Lower lobe of right lung (tissue), 2 donors: ENCODE results near the gene PINLYP. TPM values are rescaled to one million over a fixed set of nuclear protein-coding genes. Genes with fewer than 3 reads are reported as not detected.
A peak's percentile ranks its signal among the peaks of the same experiment; 100 is the strongest.

ENCODE experiments used
- ATAC-seq, 2 donors: fragments of 200-7000 bp; cut with Tn5 transposase; one replicate each; pipeline ENCODE4 v1.9.1; 2020 to 2022; ENCODE audit warnings: mild to moderate bottlenecking in 2 of 2, moderate library complexity in 2 of 2
- DNase-seq: peaks from one replicate; pipeline ENCODE4 v3.0.0-alpha.2; 2020
- H3K27ac ChIP-seq: fragments of 200-600 bp; one replicate; pipeline ENCODE4 v1.8.0; 2022
- H3K27me3 ChIP-seq: fragments of 200-600 bp; one replicate; pipeline ENCODE4 v1.8.0; 2022; ENCODE audit warnings: low read depth
- H3K36me3 ChIP-seq: fragments of 200-600 bp; one replicate; pipeline ENCODE4 v1.8.0; 2022; ENCODE audit warnings: mild to moderate bottlenecking
- H3K4me1 ChIP-seq: fragments of 200-600 bp; one replicate; pipeline ENCODE4 v1.8.0; 2022
- H3K4me3 ChIP-seq: fragments of 200-600 bp; one replicate; pipeline ENCODE4 v1.8.0; 2022; ENCODE audit warnings: mild to moderate bottlenecking
- H3K9me3 ChIP-seq: fragments of 200-600 bp; one replicate; pipeline ENCODE4 v1.8.0; 2022
- CTCF ChIP-seq: fragments of 200-600 bp; IDR thresholded peaks from one replicate; pipeline ENCODE4 v1.8.0; 2022; ENCODE audit warnings: antibody characterized with exemption, mild to moderate bottlenecking
- intact Hi-C: fragments of 100-400 bp; cut with DNase I; formaldehyde crosslinking; loops from one replicate; pipeline ENCODE4 v1.11.0; 2022
- total RNA-seq: library from RNA; stranded (reverse); fragmentation: NEBNext Ultra II Directional; extraction: Animal tissue kit (Norgen Biotek cat#: 25700); gene quantifications from one replicate; pipeline ENCODE4 v1.2.1, GENCODE V29; 2021
- donor health status: DM: no; HTN: yes; CAD: no; lungs with severe emphysema.

The PINLYP gene
- total RNA-seq, 1 donor from 2014 or later, result 5.8 TPM

- Histone ChIP-seq H3K4me1 (peaks cover 18% of the 10 kb centered on the region), H3K4me3 (no peak overlapping the region), H3K9me3 (no peaks in the 10 kb centered on the region), H3K27me3 (no peaks in the 10 kb centered on the region), H3K36me3 (peaks cover 18% of the 10 kb centered on the region), H3K27ac (no peak overlapping the region)
- DNase-seq (no peak), ATAC-seq (no peak)
- intact Hi-C loops, result no loop called here
- TF ChIP-seq CTCF, result no peak
Measured at GRCh38 chr19:43616306-43616705, 40.7 kb downstream of the PINLYP start.

GRCh38 chr19:43616954-43617353, 41.4 kb downstream of the PINLYP start:
- intact Hi-C loops, result no loop called here
- Histone ChIP-seq H3K4me3 (no peak overlapping the region), H3K27me3 (no peaks in the 10 kb centered on the region), H3K9me3 (no peaks in the 10 kb centered on the region), H3K4me1 (peaks cover 18% of the 10 kb centered on the region), H3K36me3 (peaks cover 14% of the 10 kb centered on the region), H3K27ac (no peak overlapping the region)
- TF ChIP-seq CTCF, result no peak
- ATAC-seq, result no peak
- no peak for DNase-seq

GRCh38 chr19:43618921-43619261, 43.3 kb downstream of the PINLYP start:
- Histone ChIP-seq H3K4me3 (peak overlapping the region; percentile 97), H3K4me1 (peaks cover 18% of the 10 kb centered on the region), H3K27ac (peak overlapping the region; percentile 97), H3K36me3 (no peaks in the 10 kb centered on the region), H3K27me3 (no peaks in the 10 kb centered on the region), H3K9me3 (no peaks in the 10 kb centered on the region)
- intact Hi-C loops, result no loop called here
- DNase-seq (no peak), ATAC-seq (peak; percentile 40 to 67)
- TF ChIP-seq CTCF, result no peak

GRCh38 chr19:43619262-43620060, 43.9 kb downstream of the PINLYP start, which contains the start of gene ZNF428:
Gene ZNF428, minus strand, starts transcription at chr19:43619629. Its CDS starts 5,325 bp downstream, at chr19:43614304.
- Histone ChIP-seq H3K27ac (peak within 1 kb of the TSS; percentile 97), H3K9me3 (no peaks in the 10 kb centered on the region), H3K4me3 (peak within 1 kb of the TSS; percentile 97), H3K36me3 (no peaks in the 10 kb centered on the region), H3K27me3 (no peaks in the 10 kb centered on the region), H3K4me1 (peaks cover 18% of the 10 kb centered on the region)
- DNase-seq, result peak; percentile 91
- peak; percentile 95 to 97 for ATAC-seq
- intact Hi-C loops, result no loop called here
- TF ChIP-seq CTCF, result no peak

- Histone ChIP-seq H3K4me1 (peaks cover 18% of the 10 kb centered on the region), H3K27ac (peak overlapping the region; percentile 97), H3K9me3 (no peaks in the 10 kb centered on the region), H3K4me3 (peak overlapping the region; percentile 97), H3K36me3 (no peaks in the 10 kb centered on the region), H3K27me3 (no peaks in the 10 kb centered on the region)
- ATAC-seq, result peak in 1 of 2 donors; percentile 1
- DNase-seq, result peak; percentile 89
- intact Hi-C loops, result no loop called here
- TF ChIP-seq CTCF, result no peak
Measured at GRCh38 chr19:43620061-43621001, 44.7 kb downstream of the PINLYP start.
